BE2C (cell line): Measurements from ENCODE around the gene TBXT.

Experiments used
- DNase-seq: peaks from one replicate; pipeline ENCODE4 v3.0.0-alpha.2; 2020
- H3K27me3 ChIP-seq: fragments of 250-450 bp; sonication (Bioruptor Pico); 2 replicates; pipeline ENCODE4 v1.5.1; 2020; ENCODE audit warnings: mild to moderate bottlenecking
- H3K36me3 ChIP-seq: fragments of 250-450 bp; sonication (Bioruptor Pico); 2 replicates; pipeline ENCODE4 v1.5.1; 2020; ENCODE audit warnings: mild to moderate bottlenecking
- H3K4me1 ChIP-seq: fragments of 250-450 bp; sonication (Bioruptor Pico); 2 replicates; pipeline ENCODE4 v1.5.1; 2020
- H3K4me3 ChIP-seq: 2 replicates; pipeline ENCODE4 v1.5.1; 2011; ENCODE audit warnings: low read depth, low read length
- H3K9me3 ChIP-seq: fragments of 250-450 bp; sonication (Bioruptor Pico); 2 replicates; pipeline ENCODE4 v1.5.1; 2020
- CTCF ChIP-seq: IDR thresholded peaks from 2 replicates; pipeline ENCODE4 v1.5.1; 2012; ENCODE audit warnings: mild to moderate bottlenecking, low read depth, low read length

The TBXT gene

GRCh38 chr6:166167258-166167731 is 356 bp downstream of the TBXT start:
- DNase-seq, result no peak
- no peaks in the 10 kb centered on the region for H3K9me3 ChIP-seq

GRCh38 chr6:166166314-166167257 is 1.1 kb downstream of the TBXT start:
- no peak for TF ChIP-seq CTCF
- H3K9me3 ChIP-seq, result no peaks in the 10 kb centered on the region
- no peaks in the 10 kb centered on the region for H3K36me3 ChIP-seq
- H3K27me3 ChIP-seq, result peaks cover 36% of the 10 kb centered on the region
- H3K4me1 ChIP-seq, result no peaks in the 10 kb centered on the region
- DNase-seq, result no peak
- no peak overlapping the region for H3K4me3 ChIP-seq

More at GRCh38 chr6:166167258-166167731, 356 bp downstream of the TBXT start:
- TF ChIP-seq CTCF, result no peak
- peaks cover 36% of the 10 kb centered on the region for H3K27me3 ChIP-seq
- H3K4me1 ChIP-seq, result no peaks in the 10 kb centered on the region
- peak overlapping the region; percentile 58 for H3K4me3 ChIP-seq
- no peaks in the 10 kb centered on the region for H3K36me3 ChIP-seq

- peaks cover 36% of the 10 kb centered on the region for H3K27me3 ChIP-seq
- no peaks in the 10 kb centered on the region for H3K9me3 ChIP-seq
- H3K4me3 ChIP-seq, result no peak overlapping the region
- DNase-seq, result no peak
- no peaks in the 10 kb centered on the region for H3K36me3 ChIP-seq
- no peak for TF ChIP-seq CTCF
- H3K4me1 ChIP-seq, result no peaks in the 10 kb centered on the region
Measured at GRCh38 chr6:166165558-166166313, 1.9 kb downstream of the TBXT start.

- Histone ChIP-seq H3K9me3 (no peaks in the 10 kb centered on the region), H3K36me3 (no peaks in the 10 kb centered on the region), H3K4me3 (no peak overlapping the region), H3K27me3 (peaks cover 26% of the 10 kb centered on the region), H3K4me1 (no peaks in the 10 kb centered on the region)
- DNase-seq, result no peak
- TF ChIP-seq CTCF, result no peak
Measured at GRCh38 chr6:166162599-166163342, 4.9 kb downstream of the TBXT start.

- H3K27me3 ChIP-seq, result no peaks in the 10 kb centered on the region
- no peak for DNase-seq
Measured at GRCh38 chr6:166157930-166158617, 9.6 kb downstream of the TBXT start.

More at GRCh38 chr6:166157930-166158617, 9.6 kb downstream of the TBXT start:
- TF ChIP-seq CTCF, result no peak
- Histone ChIP-seq H3K4me3 (no peak overlapping the region), H3K36me3 (no peaks in the 10 kb centered on the region), H3K9me3 (no peaks in the 10 kb centered on the region), H3K4me1 (no peaks in the 10 kb centered on the region)
